Uterus (tissue), 2 donors: ENCODE measurements around the gene FGD2.

Experiments used
- POLR2A ChIP-seq, 2 donors: fragments of 450-650 bp; IDR thresholded peaks; one replicate each; pipeline ENCODE4 v1.6.1; 2016; ENCODE audit warnings: antibody characterized with exemption in 2 of 2, mild to moderate bottlenecking in 1 of 2, moderate library complexity in 1 of 2
- TF ChIP-seq, protein P1 (sequence below), 4 experiments: fragments of 200-600 bp in 2 of 4; fragments of 450-650 bp in 2 of 4; sonication (generic) in 2 of 4; IDR thresholded peaks; one replicate each; pipeline ENCODE4 v1.5.1; 2016 to 2019; ENCODE audit warnings: antibody characterized with exemption in 4 of 4, mild to moderate bottlenecking in 2 of 4, moderate library complexity in 1 of 4

DNA sequence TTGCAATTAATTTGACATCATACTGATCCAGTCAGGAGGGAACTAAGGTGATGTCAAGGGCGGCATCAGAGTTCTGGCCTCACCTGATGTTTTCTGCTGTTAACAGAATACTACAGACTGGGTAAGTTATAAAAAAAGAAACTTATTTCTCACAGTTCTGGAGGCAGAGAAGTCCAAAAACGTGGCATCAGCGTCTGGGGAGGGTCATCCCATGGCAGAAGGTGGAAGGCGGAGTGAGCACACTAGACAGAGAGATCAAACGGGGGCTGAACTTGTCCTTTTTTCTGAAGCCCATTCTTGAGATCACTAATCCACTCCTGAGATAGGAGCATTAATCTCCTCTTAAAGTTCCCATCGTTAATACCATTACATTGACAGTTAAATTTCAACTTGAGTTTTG, 16.2 kb upstream of the FGD2 start:
- TF ChIP-seq, protein P1, sequence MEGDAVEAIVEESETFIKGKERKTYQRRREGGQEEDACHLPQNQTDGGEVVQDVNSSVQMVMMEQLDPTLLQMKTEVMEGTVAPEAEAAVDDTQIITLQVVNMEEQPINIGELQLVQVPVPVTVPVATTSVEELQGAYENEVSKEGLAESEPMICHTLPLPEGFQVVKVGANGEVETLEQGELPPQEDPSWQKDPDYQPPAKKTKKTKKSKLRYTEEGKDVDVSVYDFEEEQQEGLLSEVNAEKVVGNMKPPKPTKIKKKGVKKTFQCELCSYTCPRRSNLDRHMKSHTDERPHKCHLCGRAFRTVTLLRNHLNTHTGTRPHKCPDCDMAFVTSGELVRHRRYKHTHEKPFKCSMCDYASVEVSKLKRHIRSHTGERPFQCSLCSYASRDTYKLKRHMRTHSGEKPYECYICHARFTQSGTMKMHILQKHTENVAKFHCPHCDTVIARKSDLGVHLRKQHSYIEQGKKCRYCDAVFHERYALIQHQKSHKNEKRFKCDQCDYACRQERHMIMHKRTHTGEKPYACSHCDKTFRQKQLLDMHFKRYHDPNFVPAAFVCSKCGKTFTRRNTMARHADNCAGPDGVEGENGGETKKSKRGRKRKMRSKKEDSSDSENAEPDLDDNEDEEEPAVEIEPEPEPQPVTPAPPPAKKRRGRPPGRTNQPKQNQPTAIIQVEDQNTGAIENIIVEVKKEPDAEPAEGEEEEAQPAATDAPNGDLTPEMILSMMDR (IDR thresholded peaks at IDR 0.05): no peak
- TF ChIP-seq POLR2A (IDR thresholded peaks at IDR 0.05): no peak
